ENCODE results near the gene WDFY3. TPM values are rescaled to one million over a fixed set of nuclear protein-coding genes. Genes with fewer than 3 reads are reported as not detected.
"Not testable (repeated sequence)": the region's sequence is repeated elsewhere in the genome, so short reads cannot be mapped to it uniquely, and the experiment has no call there.

Gene WDFY3
- total and polyA plus RNA-seq, 8 donors, result 3.2 to 163 (median 28.4) TPM

- no peaks in the 10 kb centered on the region for H3K9me3 ChIP-seq
These were observed 283.2 kb downstream of the WDFY3 start for GRCh38 chr4:84683064-84683850.

GRCh38 chr4:84682661-84683060, 283.8 kb downstream of the WDFY3 start:
- H3K9me3 ChIP-seq; intact Hi-C loops (cut with DNase I; ENCODE audit: low total_unique reads); H3K4me3 ChIP-seq; DNase-seq; H3K27me3 ChIP-seq: not testable (repeated sequence)
- 81 to 87% (median 83%) methylated on average over 4 of the region's 4 CpGs for WGBS, 5 donors
- H3K27ac ChIP-seq, result peak overlapping the region in 2 of 5 donors; percentile 1 to 40
- H3K4me1 ChIP-seq, result peaks cover 0 to 21% (median 11%) of the 10 kb centered on the region in 4 donors
- peaks cover 31 to 98% (median 97%) of the 10 kb centered on the region in 4 donors for H3K36me3 ChIP-seq

More at GRCh38 chr4:84683064-84683850, 283.2 kb downstream of the WDFY3 start:
- no peak for DNase-seq
- Histone ChIP-seq H3K36me3 (peaks cover 25 to 98% (median 97%) of the 10 kb centered on the region in 4 donors), H3K27ac (no peak overlapping the region), H3K4me3 (no peak overlapping the region), H3K4me1 (peaks cover 0 to 21% (median 11%) of the 10 kb centered on the region in 4 donors), H3K27me3 (no peaks in the 10 kb centered on the region)
- WGBS, 5 donors, result 83 to 87% (median 84%) methylated on average over 7 of the region's 7 CpGs
- intact Hi-C loops (cut with DNase I; ENCODE audit: low total_unique reads), result no loop called here
- TF ChIP-seq POLR2A (IDR thresholded peaks at IDR 0.05) (no peak), POLR2AphosphoS5 (IDR thresholded peaks at IDR 0.05) (no peak)

- 51 to 71% (median 64%) methylated on average over 2 of the region's 2 CpGs for WGBS, 5 donors
- intact Hi-C loops (cut with DNase I; ENCODE audit: low total_unique reads), result no loop called here
- Histone ChIP-seq H3K27ac (peak overlapping the region in 3 of 5 donors; percentile 1 to 47 (median 40)), H3K4me3 (no peak overlapping the region), H3K27me3 (no peaks in the 10 kb centered on the region), H3K9me3 (no peaks in the 10 kb centered on the region), H3K4me1 (peaks cover 0 to 21% (median 11%) of the 10 kb centered on the region in 4 donors), H3K36me3 (peaks cover 36 to 99% (median 98%) of the 10 kb centered on the region in 4 donors)
- TF ChIP-seq POLR2AphosphoS5 (IDR thresholded peaks at IDR 0.05) (peak in 2 of 3 donors; percentile 10 to 45), EP300 (IDR thresholded peaks at IDR 0.05) (no peak)
- DNase-seq, result peak in 1 of 2 donors; percentile 53
These were observed 284.8 kb downstream of the WDFY3 start for GRCh38 chr4:84681486-84682274.

- Histone ChIP-seq H3K9me3 (no peaks in the 10 kb centered on the region), H3K4me3 (no peak overlapping the region), H3K27ac (peak overlapping the region in 1 of 5 donors; percentile 40), H3K36me3 (peaks cover 36 to 99% (median 99%) of the 10 kb centered on the region in 4 donors), H3K27me3 (no peaks in the 10 kb centered on the region), H3K4me1 (peaks cover 0 to 21% (median 11%) of the 10 kb centered on the region in 4 donors)
- TF ChIP-seq POLR2AphosphoS5 (IDR thresholded peaks at IDR 0.05), result no peak
- intact Hi-C loops (cut with DNase I; ENCODE audit: low total_unique reads), result no loop called here
- DNase-seq, result no peak
- 85 to 94% (median 88%) methylated on average over 4 of the region's 4 CpGs for WGBS, 5 donors
These were observed 285.5 kb downstream of the WDFY3 start for GRCh38 chr4:84680956-84681355.

- Histone ChIP-seq H3K4me1 (peaks cover 0 to 21% (median 11%) of the 10 kb centered on the region in 4 donors), H3K4me3 (no peak overlapping the region), H3K9me3 (no peaks in the 10 kb centered on the region), H3K36me3 (peaks cover 31 to 100% (median 98%) of the 10 kb centered on the region in 4 donors), H3K27me3 (no peaks in the 10 kb centered on the region), H3K27ac (peak overlapping the region in 1 of 5 donors; percentile 4)
- DNase-seq, result no peak
- TF ChIP-seq EP300 (IDR thresholded peaks at IDR 0.05), result no peak
- TF ChIP-seq POLR2AphosphoS5 (IDR thresholded peaks at IDR 0.05), result no peak
- no peak for TF ChIP-seq CTCF (IDR thresholded peaks at IDR 0.05)
- no peak for TF ChIP-seq POLR2A (IDR thresholded peaks at IDR 0.05)
- 86 to 92% (median 90%) methylated on average over 14 of the region's 14 CpGs for WGBS, 5 donors
- intact Hi-C loops (cut with DNase I; ENCODE audit: low total_unique reads), result no loop called here
These were observed 287.3 kb downstream of the WDFY3 start for GRCh38 chr4:84678976-84679744.

GRCh38 chr4:84677995-84678394, 288.5 kb downstream of the WDFY3 start:
- H3K27ac ChIP-seq, result no peak overlapping the region
- H3K27me3 ChIP-seq, result no peaks in the 10 kb centered on the region
- no peaks in the 10 kb centered on the region for H3K9me3 ChIP-seq
- 90 to 97% (median 95%) methylated on average over 5 of the region's 5 CpGs for WGBS, 5 donors
- intact Hi-C loops (cut with DNase I; ENCODE audit: low total_unique reads), result no loop called here
- no peak overlapping the region for H3K4me3 ChIP-seq
- TF ChIP-seq EP300 (IDR thresholded peaks at IDR 0.05) (no peak), POLR2AphosphoS5 (IDR thresholded peaks at IDR 0.05) (no peak), POLR2A (IDR thresholded peaks at IDR 0.05) (no peak), CTCF (IDR thresholded peaks at IDR 0.05) (no peak)
- DNase-seq, result no peak
- peaks cover 22 to 100% (median 94%) of the 10 kb centered on the region in 4 donors for H3K36me3 ChIP-seq
- peaks cover 0 to 26% (median 11%) of the 10 kb centered on the region in 4 donors for H3K4me1 ChIP-seq

Data from stomach (tissue), 9 donors.